Astrocyte of the cerebellum (primary cell): ENCODE measurements around the gene G0S2.

Source experiments
- DNase-seq: peaks from one replicate; pipeline ENCODE4 v3.0.0-alpha.2; 2011; ENCODE audit warnings: low read depth
- H3K4me3 ChIP-seq: 2 replicates; pipeline ENCODE4 v1.5.1; 2011; ENCODE audit warnings: mild to moderate bottlenecking, low read depth, low read length, moderate library complexity
- in situ Hi-C: cut with HindIII; loops from 2 replicates; pipeline ENCODE4 v1.10.0; 2017; ENCODE audit warnings: low sequenced_read_pairs
- TF ChIP-seq, protein P1 (sequence below): IDR thresholded peaks from 2 replicates; pipeline ENCODE4 v1.5.1; 2012; ENCODE audit warnings: low read length, low read depth, moderate library complexity, mild to moderate bottlenecking; ENCODE audit errors: missing control alignments

G0S2 gene

DNA sequence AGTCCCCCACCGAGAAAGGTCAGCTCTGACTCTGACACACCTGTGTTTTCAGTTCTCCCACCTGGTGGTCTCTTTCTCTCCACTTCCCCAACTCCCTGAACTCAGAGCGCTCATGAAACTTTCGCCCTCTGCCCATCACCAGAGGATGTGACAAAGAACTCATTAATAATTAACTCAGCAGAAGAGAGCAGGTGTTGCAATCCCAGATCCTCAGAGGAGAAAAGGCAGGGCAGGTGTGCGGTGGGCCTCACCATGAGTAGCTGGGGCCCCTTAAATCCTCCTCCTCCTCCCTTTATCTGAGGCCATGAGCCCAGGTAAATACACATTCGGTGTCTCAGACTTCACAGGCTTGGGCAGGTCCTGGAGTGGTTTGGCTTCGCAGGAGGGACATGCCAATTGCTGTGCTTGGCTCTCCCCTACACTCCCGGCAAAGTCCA, 21.3 kb upstream of the G0S2 start:
- TF ChIP-seq, protein P1, sequence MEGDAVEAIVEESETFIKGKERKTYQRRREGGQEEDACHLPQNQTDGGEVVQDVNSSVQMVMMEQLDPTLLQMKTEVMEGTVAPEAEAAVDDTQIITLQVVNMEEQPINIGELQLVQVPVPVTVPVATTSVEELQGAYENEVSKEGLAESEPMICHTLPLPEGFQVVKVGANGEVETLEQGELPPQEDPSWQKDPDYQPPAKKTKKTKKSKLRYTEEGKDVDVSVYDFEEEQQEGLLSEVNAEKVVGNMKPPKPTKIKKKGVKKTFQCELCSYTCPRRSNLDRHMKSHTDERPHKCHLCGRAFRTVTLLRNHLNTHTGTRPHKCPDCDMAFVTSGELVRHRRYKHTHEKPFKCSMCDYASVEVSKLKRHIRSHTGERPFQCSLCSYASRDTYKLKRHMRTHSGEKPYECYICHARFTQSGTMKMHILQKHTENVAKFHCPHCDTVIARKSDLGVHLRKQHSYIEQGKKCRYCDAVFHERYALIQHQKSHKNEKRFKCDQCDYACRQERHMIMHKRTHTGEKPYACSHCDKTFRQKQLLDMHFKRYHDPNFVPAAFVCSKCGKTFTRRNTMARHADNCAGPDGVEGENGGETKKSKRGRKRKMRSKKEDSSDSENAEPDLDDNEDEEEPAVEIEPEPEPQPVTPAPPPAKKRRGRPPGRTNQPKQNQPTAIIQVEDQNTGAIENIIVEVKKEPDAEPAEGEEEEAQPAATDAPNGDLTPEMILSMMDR = no peak
- no peak for DNase-seq
- in situ Hi-C loops = no loop called here
- no peak overlapping the region for H3K4me3 ChIP-seq

DNA sequence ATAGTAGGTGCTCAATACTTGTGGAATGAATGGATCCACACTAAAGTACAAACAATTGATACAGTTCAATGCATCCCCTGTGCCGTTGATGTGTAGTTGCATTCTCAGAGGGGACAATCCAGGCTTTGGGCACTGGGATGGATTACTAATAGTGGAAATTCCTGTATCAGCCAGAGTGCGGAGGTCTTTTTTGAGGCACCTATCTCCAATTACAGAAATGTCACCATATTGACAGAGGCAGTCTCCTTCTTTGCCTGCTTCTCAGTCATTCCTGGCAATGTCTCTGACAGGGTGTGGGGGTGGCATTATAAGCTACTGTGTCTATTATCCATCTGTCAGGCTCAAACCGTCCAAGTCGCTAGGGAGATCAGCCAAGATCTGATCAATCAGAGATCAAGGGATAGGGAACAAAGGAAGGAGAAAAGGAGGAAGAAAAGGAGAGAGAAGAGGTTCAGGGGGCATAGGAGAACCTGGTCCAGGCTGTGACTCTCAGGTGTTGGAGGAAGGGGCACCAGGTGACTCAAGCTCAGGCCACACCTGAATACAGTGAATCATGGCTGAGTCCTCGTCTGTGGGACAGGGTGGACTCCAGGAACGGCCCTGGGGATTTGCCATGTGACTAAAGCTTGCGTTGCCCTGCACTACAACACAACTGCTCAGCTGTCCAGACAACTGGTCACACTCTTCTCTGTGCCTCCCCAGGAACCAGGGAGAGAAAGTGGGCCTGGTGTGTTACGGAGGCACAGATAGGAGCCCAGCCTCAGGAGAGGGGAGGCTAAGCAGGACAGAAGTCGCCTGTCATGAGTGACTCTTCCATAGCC, 19.6 kb upstream of the G0S2 start:
- in situ Hi-C loops = no loop called here
- DNase-seq = no peak
- TF ChIP-seq, protein P1 = no peak
- H3K4me3 ChIP-seq = no peak overlapping the region

DNA sequence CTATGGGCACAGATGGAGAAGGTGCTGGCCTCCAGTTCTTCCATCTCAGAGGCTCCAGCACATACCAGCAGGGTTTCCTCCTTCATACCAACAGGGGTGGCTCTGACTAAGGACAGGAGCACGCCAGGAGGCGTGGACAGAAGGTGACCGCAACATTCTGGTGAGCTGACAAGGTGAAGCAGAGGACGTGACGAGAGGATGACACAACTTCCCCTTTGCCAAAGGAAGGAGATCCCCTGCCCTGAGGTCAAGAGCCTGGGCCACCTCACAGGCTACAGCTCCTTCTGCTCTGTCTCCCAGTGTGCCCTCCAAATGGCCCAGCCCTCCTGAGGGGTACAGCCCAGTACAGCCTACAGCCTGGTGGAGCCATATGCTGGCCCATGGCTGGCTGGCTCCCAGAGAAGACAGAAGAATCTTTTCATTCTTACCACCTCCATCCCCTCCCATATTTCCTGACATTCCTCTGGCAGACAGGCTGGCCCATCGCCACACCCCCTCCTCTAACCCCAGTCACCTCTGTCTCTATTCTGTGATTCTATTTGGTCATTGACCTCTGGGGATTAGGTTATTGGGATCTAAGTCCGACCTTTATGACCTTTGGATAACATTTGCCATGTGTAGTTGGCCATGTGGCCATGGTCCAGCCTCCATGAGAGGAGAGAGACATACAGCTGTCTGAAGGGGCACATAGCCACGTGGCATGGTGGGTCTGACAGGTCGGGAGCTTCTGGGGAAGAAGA, 17.9 kb upstream of the G0S2 start:
- in situ Hi-C loops = no loop called here
- H3K4me3 ChIP-seq = no peak overlapping the region
- TF ChIP-seq, protein P1 = no peak
- DNase-seq = no peak

DNA sequence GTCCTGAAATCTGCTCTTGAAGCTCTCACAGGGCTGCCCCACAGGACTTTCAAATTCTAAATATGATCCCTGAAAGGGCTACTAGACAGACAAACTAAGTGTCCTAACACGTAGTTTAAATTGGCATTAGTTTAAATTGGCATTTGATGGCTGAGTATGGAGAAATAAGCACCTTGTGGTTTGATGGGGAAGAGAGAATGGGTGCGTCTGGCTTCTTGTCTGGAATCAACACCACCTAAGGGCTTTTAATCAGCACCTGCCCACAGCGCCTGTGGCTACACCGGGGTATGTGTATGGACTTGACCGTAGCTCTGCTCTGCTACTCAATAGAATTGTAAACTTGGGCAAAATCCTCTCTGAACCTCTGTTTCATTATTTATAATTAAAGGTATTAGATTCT, 17.3 kb upstream of the G0S2 start:
- no peak overlapping the region for H3K4me3 ChIP-seq
- TF ChIP-seq, protein P1 = no peak
- no peak for DNase-seq
- in situ Hi-C loops = no loop called here

DNA sequence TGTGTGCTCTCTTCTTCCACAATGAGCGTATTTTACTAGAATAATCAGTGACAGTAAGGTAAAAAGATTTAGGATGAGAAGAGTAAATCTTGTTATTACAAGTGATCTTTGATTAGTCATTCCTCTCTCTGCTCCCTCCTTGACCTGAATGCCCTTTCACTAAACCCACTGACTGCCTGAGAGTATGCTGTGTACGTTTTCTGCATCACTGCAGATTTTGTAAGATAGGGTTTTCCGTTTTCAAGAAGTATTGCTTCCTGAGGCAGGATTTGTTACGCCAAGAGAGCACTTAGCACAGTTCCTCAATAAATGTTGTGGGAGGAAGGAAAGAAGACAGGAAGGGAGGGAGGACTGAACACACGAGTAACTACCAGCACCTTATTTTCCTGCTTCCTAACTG, 15.3 kb upstream of the G0S2 start:
- TF ChIP-seq, protein P1 = no peak
- in situ Hi-C loops = no loop called here
- DNase-seq = no peak
- H3K4me3 ChIP-seq = no peak overlapping the region

DNA sequence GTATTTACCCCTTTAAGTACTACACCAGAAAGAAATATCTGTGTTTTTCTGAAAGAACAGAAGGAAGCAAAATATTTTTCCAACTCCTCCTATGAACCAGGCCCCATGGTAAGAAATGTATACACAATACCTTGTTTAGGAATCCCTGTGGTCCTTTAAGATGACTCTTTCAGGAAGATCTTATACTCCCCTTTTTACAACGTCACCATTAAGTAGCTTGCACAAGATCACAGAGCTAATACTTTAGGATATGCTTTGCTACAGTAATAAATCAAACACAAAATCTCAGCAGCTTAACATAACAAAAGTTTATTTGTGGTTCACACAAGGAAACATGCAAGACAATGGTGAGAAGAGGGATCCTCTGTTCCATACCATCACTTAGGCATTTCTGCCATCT, 14.1 kb upstream of the G0S2 start:
- H3K4me3 ChIP-seq = no peak overlapping the region
- no peak for DNase-seq
- TF ChIP-seq, protein P1 = no peak
- in situ Hi-C loops = no loop called here
